Measurements from ENCODE around the gene FMO1. TPM values are rescaled to one million over a fixed set of nuclear protein-coding genes. Genes with fewer than 3 reads are reported as not detected.

Gene FMO1
- total RNA-seq, 1 experiment from 2014 or later, result not detected

- no peaks in the 10 kb centered on the region for H3K9me2 ChIP-seq (ENCODE audit: insufficient read depth)
- no peak overlapping the region for H2AFZ ChIP-seq (ENCODE audit: low read depth, low read length, poor library complexity, severe bottlenecking)
- peaks cover 0 to 3% of the 10 kb centered on the region in 2 experiments; a peak in 2 of 4 replicates for H3K9me3 ChIP-seq (ENCODE audit: control insufficient read depth in 1 of 2, insufficient read depth in 1 of 2, low read depth in 1 of 2, low read length in 2 of 2)
- ChIA-PET CTCF (interaction anchor here (3.0 kb wide), 1 partner anchor 14 kb away, joined by 8 read pairs; the partner anchor contains the start of gene FMO4), RAD21 (ENCODE audit: low non-redundant PET in 1 of 2, low total read pairs in 2 of 2, uncharacterized antibody in 2 of 2, unreplicated experiment in 2 of 2) (no interaction called here), POLR2A (no interaction called here)
- H4K20me1 ChIP-seq (ENCODE audit: insufficient read depth), result no peaks in the 10 kb centered on the region
- no peaks in the 10 kb centered on the region for H3K36me3 ChIP-seq (ENCODE audit: control insufficient read depth in 1 of 2, insufficient read depth in 2 of 2, low read length in 2 of 2)
- no peak overlapping the region for H3K4me3 ChIP-seq (replicated peaks in 1 of 2; ENCODE audit: low read depth in 1 of 2, low read length in 2 of 2)
- H3K27me3 ChIP-seq (ENCODE audit: insufficient read depth, low read length), result no peaks in the 10 kb centered on the region; the same call in 1 of the 2 replicates
- H3K27ac ChIP-seq (ENCODE audit: low read depth, low read length), result no peak overlapping the region
- H3K9ac ChIP-seq (ENCODE audit: low read length), result no peak overlapping the region
- H3K79me2 ChIP-seq (ENCODE audit: insufficient read depth, low read length), result no peaks in the 10 kb centered on the region
- ATAC-seq, result no peak
- no peak for DNase-seq (ENCODE audit: low read depth, low spot score)
- H3K4me1 ChIP-seq (ENCODE audit: control insufficient read depth in 1 of 2, insufficient read depth in 2 of 2, low read length in 2 of 2), result no peaks in the 10 kb centered on the region
- no peak overlapping the region for H3K4me2 ChIP-seq (ENCODE audit: low read length)
- TF ChIP-seq TCF7L2 (IDR thresholded peaks at IDR 0.05; ENCODE audit: borderline replicate concordance, extremely low read depth, insufficient read depth, insufficient read length), result no peak
- TF ChIP-seq EZH2phosphoT487 (IDR thresholded peaks at IDR 0.05; ENCODE audit: borderline replicate concordance), result no peak
- TF ChIP-seq, protein P1, sequence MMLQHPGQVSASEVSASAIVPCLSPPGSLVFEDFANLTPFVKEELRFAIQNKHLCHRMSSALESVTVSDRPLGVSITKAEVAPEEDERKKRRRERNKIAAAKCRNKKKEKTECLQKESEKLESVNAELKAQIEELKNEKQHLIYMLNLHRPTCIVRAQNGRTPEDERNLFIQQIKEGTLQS (IDR thresholded peaks at IDR 0.05), result no peak
- TF ChIP-seq FOSL1 (IDR thresholded peaks at IDR 0.05; ENCODE audit: low read depth), result no peak
- TF ChIP-seq, protein P2, sequence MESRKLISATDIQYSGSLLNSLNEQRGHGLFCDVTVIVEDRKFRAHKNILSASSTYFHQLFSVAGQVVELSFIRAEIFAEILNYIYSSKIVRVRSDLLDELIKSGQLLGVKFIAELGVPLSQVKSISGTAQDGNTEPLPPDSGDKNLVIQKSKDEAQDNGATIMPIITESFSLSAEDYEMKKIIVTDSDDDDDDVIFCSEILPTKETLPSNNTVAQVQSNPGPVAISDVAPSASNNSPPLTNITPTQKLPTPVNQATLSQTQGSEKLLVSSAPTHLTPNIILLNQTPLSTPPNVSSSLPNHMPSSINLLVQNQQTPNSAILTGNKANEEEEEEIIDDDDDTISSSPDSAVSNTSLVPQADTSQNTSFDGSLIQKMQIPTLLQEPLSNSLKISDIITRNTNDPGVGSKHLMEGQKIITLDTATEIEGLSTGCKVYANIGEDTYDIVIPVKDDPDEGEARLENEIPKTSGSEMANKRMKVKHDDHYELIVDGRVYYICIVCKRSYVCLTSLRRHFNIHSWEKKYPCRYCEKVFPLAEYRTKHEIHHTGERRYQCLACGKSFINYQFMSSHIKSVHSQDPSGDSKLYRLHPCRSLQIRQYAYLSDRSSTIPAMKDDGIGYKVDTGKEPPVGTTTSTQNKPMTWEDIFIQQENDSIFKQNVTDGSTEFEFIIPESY (IDR thresholded peaks at IDR 0.05; ENCODE audit: extremely low read depth, insufficient replicate concordance, low read length), result no peak
- TF ChIP-seq SP1 (IDR thresholded peaks at IDR 0.05; ENCODE audit: low read depth), result no peak
- no peak for TF ChIP-seq ZNF274 (IDR thresholded peaks at IDR 0.05; ENCODE audit: low read depth, low read length)
- no peak for TF ChIP-seq EGR1 (IDR thresholded peaks at IDR 0.05; ENCODE audit: low read depth)
- TF ChIP-seq CBX3 (IDR thresholded peaks at IDR 0.05; ENCODE audit: low read depth), result no peak
- TF ChIP-seq POLR2A (IDR thresholded peaks at IDR 0.05; ENCODE audit: borderline replicate concordance, extremely low read depth, insufficient read depth, insufficient read length), result no peak
- no peak for TF ChIP-seq YY1 (IDR thresholded peaks at IDR 0.05; ENCODE audit: extremely low read depth, insufficient replicate concordance, low read depth, low read length)
- BruUV-seq (replicated peaks), result no TSS peak
- intact Hi-C loops (cut with micrococcal nuclease), result no loop called here
These were observed 51.0 kb downstream of the FMO1 start for GRCh38 chr1:171299342-171299741.

All from HCT116 (cell line).